NCI-H128 (cell line): Measurements from ENCODE around the gene KBTBD12.

Experiments used
- DNase-seq: peaks from one replicate; lab custom pipeline; 2025; ENCODE audit not compliant: unreplicated experiment; lab: John Stamatoyannopoulos, UW

Gene KBTBD12

GRCh38 chr3:127985216-127985615 lies 70.2 kb downstream of the KBTBD12 start:
- DNase-seq: no peak

- no peak for DNase-seq
Observed at GRCh38 chr3:127985655-127986225, 70.7 kb downstream of the KBTBD12 start.

- no peak for DNase-seq
Observed at GRCh38 chr3:127986803-127987202, 71.8 kb downstream of the KBTBD12 start.

GRCh38 chr3:127987309-127987995 lies 72.4 kb downstream of the KBTBD12 start:
- DNase-seq: no peak

- no peak for DNase-seq
Observed at GRCh38 chr3:127988770-127989557, 73.9 kb downstream of the KBTBD12 start.

GRCh38 chr3:127990051-127990450 lies 75.0 kb downstream of the KBTBD12 start:
- no peak for DNase-seq

GRCh38 chr3:127990461-127990860 lies 75.4 kb downstream of the KBTBD12 start:
- no peak for DNase-seq

- DNase-seq: no peak
Observed at GRCh38 chr3:127991251-127991650, 76.2 kb downstream of the KBTBD12 start.

GRCh38 chr3:127991681-127992080 lies 76.6 kb downstream of the KBTBD12 start:
- no peak for DNase-seq

GRCh38 chr3:127992127-127992526 lies 77.1 kb downstream of the KBTBD12 start:
- no peak for DNase-seq

- DNase-seq: no peak
Observed at GRCh38 chr3:127994011-127994410, 79.0 kb downstream of the KBTBD12 start.

GRCh38 chr3:127997016-127997415 lies 82.0 kb downstream of the KBTBD12 start:
- DNase-seq: no peak

GRCh38 chr3:127997961-127998360 lies 82.9 kb downstream of the KBTBD12 start:
- no peak for DNase-seq

GRCh38 chr3:127998596-127998995 lies 83.6 kb downstream of the KBTBD12 start:
- no peak for DNase-seq

GRCh38 chr3:127999509-128000106 lies 84.6 kb downstream of the KBTBD12 start:
- no peak for DNase-seq

GRCh38 chr3:128001576-128001975 lies 86.5 kb downstream of the KBTBD12 start:
- DNase-seq: no peak

GRCh38 chr3:128004661-128005060 lies 89.6 kb downstream of the KBTBD12 start:
- DNase-seq: no peak

GRCh38 chr3:128006061-128007032 lies 91.3 kb downstream of the KBTBD12 start:
- DNase-seq: no peak

- no peak for DNase-seq
Observed at GRCh38 chr3:128007033-128007424, 92.0 kb downstream of the KBTBD12 start.

GRCh38 chr3:128009952-128010846 lies 95.2 kb downstream of the KBTBD12 start:
- DNase-seq: no peak
